T-helper 2 cell treated with Interferon-gamma antibody and Interleukin-4, amounts not matched to agents 100 ng/mL and 5 ng/mL, for 36 hours (primary cell): ENCODE measurements around the gene DVL1. TPM values are rescaled to one million over a fixed set of nuclear protein-coding genes. Genes with fewer than 3 reads are reported as not detected.
"Not testable (repeated sequence)": the region's sequence is repeated elsewhere in the genome, so short reads cannot be mapped to it uniquely, and the experiment has no call there.

Experiments used
- intact Hi-C: fragments of 100-400 bp; cut with micrococcal nuclease; formaldehyde crosslinking; loops from one replicate; pipeline ENCODE4 v1.15.1; 2023
- total RNA-seq: library from RNA; stranded (reverse); gene quantifications from 2 replicates; pipeline ENCODE4 v1.2.3, GENCODE V29; 2022

Gene DVL1
- 31.5 and 35.4 TPM in 2 replicates for total RNA-seq

DNA sequence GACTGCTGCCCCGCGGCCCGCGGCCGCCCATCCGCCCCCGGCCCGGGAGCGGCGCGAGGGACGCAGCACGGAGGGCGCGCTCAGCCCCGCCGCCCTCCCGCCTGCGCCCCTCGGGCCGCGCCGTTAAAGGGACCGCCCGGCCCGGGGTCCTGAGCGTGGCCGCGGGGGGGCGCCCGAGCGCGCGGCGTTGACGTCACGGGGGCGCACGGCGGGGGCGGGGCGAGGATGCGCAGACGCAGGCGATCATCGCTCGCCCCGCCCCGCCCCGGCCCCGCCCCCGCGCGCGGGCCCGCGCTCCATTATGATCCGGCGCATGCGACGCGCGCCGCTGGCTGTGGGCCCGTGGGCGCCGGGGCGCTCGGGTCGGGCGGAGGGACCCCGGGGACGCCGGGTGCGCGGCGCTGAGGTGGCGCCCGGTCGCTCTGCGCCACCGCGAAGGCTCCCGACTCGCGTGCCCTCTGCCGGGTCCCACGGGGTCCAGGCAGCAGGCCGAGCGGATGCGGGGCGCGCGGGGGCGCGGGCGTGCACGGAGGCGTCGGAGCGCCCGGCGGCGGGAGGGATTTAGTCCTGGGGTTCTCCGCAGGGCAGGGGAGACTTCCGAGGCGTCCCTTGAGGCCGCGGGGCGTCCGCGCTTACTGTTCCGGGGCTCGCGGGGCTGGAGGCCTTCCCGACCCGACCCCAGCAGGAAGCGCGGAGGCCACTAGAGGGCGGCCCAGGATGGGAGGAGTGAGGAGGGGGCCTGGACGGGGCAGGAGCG, at the start of gene DVL1:
TSS of gene DVL1 (minus strand) at position 163 of the 757 bp plus-strand sequence. CDS start 353 bp downstream, outside the sequence.
- intact Hi-C loops = loop anchor here (1.0 to 5.0 kb wide), 2 partner anchors 22 to 42 kb away; partner anchors contain the start of genes ACAP3 and PUSL1

DNA sequence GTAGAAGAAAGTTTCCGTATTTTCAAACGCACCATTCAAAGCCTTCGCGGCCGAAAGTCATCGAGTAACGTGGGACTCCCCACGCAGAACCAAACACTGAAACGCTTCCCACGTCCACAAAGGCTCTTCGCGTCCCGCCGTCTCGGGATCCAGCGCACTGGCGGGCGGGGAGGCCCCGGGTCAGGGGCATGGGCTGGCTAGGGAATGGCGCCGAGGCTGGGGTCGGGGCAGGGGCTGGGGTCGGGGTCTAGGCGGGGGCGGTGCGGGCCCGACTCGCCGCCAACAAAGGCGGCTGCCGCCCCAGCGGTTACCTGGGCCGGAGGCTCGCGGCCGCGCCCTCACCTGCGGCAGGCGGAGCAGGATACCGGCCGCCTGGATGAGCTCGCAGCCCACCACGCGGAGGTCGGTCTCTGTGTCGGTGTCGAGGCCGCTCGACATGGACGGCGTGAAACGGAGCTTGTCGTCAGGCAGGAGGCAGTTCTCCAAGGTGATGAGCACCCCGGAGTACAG, 49.5 kb upstream of the DVL1 start:
- intact Hi-C loops = loop anchor here (1.0 to 2.0 kb wide), 3 partner anchors 9 to 42 kb away; partner anchors contain the start of genes AURKAIP1 and MRPL20

DNA sequence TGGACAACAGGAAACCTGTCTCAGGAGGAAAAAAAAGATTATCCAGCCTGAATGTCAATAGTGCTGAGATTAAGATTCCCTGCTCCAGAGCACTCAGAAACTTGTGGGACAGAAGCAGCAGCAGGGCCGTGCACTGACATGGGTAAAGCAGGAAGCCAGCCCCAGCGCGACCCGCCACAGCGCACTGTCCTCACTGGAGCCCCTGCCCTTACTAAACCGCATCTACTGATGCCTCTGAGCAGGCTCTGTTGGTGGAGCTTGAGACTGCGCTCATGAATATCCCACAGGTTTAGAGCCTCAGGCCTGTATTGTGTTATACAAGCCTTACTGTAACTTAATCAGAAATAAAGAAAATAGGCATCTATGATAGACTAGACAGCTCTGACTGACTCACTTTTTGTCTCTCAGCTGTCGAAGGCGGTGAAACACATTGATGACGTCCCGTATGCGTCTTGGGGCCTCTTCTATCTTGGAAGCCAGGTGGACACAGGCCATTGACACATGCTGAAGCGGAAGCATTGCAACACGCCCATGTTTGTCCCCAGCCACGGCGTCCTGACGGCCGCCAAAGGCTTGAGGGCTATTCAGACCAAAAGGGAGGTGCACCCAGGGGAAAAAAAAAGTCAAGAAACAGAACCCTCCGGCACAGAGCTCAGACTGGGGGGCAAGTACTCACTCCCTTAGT, 48.8 kb upstream of the DVL1 start:
- intact Hi-C loops = loop anchor here (2.0 kb wide), 1 partner anchor 43 kb away; no protein-coding TSS in a partner anchor

DNA sequence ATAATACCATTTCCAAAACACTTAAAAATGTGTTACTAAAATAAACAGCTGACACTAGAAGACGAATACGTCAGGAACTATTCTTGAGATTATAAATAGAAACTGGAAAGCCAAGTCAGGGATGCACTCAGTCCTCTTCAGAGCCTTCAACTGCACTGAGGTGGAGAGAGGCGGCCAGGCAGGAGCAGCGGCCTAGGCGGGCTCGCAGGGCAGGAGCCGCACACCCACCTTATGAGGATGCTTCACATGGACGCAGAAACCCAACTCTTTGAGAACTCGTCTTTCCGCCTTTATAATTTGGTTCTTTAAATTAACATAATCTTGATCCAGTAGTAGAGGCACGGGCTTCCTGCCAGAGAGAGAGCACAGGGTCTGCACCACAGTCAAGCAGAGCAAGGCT, 45.9 kb upstream of the DVL1 start:
- intact Hi-C loops = no loop called here

DNA sequence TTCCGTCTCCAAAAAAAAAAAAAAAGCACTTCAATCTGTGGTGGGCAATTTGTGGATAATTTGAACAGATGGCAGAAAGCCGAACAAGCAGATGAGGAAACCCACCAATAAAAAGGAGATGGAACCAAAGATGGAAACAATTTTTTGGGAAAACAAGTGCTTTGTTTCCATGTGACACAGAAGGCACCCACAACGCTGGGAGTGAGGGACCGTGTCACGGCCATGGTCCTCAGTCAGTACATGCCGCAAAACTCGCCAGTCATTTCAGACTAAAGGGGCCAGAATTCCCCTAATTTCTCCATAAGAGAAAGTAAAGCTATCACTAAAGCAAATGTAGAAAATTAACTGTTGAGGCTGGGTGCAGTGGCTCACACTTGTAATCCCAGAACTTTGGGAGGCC, 44.9 kb upstream of the DVL1 start:
- intact Hi-C loops = no loop called here

DNA sequence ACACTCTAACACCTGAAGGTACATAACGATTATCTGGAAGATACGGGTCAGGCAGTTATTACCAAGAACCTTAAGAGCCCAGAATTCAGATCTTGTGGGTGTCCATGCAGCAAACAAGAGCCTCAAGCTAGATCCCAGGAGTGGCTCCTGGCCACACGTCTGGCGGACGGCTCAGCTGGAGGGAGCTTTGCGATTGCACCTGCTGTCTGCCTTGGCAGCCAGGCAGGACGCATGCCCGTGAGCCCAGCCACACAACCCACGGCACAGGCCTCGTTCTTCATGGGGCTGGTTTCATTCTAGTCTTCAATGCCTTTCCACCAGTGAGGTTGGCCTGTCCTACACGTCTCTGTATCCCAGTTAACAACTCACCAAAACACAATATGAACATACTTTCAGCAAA, 44.2 kb upstream of the DVL1 start:
- intact Hi-C loops = no loop called here

DNA sequence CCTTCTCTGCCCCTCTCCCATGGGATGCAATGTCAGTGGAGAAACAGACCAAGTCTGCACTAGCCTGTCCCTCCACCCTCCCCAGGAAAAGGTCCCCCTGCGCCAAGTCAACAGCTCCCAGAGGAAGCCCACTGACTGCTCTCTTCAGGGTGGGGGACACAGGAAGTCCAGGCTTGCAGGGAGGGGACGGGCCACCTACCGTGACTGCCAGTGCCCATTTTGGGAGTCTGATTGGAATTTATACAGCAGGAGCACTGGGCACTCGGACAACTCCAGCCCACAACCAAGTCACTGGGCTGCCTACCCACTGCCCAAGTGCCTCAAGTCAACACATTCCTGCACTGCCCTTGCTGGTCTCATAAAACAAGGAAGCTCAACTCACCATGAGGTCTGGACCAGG, 43.8 kb upstream of the DVL1 start:
- intact Hi-C loops = no loop called here

DNA sequence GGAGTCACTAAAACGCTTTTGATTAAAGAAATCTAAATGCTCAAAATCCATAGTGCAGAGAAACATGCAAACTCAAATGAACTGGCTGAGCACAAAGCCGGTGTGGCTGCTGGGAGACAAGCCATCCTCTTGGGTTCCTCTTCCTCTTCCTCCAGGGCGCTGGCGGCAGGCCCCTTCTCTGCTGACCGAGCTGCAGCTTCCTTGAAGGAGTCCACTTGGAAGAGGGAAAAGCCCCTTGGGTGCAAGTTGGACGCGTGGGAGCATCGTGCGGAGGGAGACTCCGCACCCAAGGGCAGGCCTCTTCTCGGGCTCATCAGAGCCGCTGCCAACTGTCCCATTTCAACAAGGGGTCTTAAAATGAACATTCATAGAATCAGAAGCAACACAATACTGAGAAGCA, 42.0 kb upstream of the DVL1 start:
- intact Hi-C loops = no loop called here

DNA sequence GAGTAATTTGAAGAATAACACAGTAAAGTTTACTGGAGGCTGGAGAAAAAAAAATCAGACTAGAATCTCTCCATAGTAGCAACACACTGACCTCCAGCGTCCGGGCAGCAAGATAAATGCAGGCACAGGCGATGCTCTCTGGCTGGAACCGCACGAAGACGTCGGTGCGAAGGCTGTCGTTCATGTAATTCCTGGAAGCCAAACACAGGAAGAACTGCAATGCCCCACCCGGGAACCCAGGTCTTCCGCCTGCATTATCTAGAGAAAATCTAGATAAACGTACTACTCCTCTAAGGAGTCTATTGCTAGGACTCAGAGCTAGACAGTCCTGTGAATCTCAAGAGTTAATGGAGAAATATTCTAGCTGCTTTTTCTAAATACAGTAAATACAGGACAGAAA, 41.5 kb upstream of the DVL1 start:
- intact Hi-C loops = no loop called here

DNA sequence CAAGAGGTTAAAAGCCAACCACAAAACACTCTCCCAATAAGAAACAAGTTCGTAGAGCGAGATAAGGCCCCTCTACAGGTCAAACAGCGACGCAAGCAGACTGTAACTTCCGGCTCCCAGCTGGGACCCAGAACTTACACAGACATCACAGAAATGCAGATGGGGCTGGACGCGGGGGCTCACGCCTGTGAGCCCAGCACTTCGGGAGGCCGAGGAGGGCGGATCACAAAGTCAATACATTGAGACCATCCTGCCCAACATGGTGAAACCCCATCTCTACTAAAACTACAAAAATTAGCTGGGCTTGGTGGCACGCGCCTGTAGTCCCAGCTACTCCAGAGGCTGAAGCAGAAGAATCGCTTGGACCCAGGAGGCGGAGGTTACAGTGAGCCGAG, 38.9 kb upstream of the DVL1 start:
- intact Hi-C loops = no loop called here

DNA sequence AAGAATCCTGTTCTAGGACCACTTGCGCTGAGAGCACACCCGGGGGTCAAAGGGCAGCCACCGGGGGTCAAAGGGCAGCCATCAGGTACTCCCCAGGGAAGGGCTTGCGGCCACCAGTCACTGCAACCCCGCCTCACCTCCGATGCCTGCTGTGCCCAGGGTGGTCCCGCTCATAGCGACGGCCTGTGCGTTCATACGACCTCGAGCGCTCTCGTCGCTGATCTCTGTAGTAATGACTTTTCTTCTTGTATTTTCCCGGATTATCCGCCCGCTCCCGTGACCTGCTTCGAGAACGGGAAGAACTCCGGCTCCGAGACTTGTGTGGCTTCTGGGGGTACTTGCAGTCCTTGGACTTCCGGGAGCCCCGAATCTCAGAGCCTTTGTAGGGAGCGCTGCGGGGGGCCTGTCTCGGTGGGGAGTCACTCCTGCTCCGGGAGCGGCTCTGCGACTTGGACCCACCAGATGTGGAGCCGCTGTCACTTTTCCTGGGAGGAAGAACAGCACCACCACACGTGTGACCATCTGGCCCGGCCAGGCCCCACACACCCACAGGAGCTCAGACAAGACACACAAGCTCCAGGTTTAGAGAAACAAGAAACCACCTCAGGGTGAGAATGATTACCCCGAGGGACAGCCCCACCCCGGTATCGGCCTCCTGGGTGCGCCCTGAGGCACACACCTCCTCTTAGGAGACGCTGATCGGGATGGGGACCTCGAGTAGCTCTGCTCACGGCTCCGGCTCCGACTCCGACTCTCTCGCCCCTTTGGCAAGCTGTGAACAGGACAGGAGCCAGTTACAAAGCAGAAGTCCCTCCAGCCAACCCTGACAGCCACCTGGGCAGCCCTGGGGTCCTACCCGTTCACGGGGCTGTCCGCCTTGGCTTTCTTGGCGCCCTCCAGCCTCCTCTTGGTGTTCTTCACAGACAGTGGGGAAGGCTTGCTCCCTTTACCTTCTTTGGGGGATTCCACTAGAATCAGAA, 38.2 kb upstream of the DVL1 start:
- intact Hi-C loops = no loop called here

DNA sequence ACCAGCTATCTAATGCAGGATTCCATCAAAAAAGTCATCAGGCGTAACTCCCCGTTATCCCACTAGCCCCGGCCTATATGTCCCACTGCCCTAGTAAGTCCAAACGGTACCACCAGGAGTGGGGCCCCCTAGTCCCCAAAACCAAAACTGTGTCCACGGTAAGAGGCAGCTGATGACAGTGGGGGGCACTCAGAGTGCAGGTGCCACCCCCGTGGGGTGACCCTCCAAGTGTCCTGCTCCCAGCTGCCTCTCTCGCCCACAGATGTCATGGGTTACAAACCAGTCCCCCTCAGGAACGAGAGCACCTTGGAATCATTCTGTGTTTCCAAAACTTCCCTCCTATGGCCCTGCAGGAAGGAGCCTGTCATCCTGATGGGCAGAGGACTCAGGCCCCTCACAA, 36.7 kb upstream of the DVL1 start:
- intact Hi-C loops = no loop called here

DNA sequence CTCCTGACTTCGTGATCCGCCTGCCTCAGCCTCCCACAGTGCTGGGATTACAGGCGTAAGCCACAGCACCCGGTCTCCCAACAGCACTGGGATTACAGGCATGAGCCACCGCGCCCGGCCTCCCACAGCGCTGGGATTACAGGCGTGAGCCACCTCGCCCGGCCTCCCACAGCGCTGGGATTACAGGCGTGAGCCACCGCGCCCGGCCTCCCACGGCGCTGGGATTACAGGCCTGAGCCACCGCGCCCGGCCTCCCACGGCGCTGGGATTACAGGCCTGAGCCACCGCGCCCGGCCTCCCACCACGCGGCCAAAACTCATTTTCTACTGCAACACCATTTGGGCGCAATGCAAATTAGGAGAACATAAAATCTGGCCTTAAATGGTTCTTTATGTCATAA, 36.1 kb upstream of the DVL1 start:
- intact Hi-C loops = not testable (repeated sequence)

DNA sequence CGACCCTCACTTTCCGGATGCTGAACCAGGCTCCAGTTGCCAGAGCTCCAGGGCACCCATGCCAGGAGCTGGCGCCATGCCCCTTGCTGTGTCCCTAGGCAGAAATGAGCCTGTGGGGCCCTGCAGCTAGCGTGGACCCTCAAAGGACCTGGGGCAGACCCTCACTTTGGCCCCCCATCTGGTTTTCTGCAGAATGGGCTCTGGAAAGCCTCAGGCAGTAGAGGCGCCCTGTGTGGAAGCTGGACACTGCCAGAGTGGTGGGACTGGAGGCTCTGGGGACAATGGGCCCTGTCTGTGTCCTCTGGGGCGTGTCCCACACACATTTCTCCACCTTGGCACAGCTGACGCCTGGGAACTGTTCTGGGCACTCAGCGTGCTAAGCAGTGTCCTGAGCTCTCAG, 32.1 kb upstream of the DVL1 start:
- intact Hi-C loops = no loop called here

DNA sequence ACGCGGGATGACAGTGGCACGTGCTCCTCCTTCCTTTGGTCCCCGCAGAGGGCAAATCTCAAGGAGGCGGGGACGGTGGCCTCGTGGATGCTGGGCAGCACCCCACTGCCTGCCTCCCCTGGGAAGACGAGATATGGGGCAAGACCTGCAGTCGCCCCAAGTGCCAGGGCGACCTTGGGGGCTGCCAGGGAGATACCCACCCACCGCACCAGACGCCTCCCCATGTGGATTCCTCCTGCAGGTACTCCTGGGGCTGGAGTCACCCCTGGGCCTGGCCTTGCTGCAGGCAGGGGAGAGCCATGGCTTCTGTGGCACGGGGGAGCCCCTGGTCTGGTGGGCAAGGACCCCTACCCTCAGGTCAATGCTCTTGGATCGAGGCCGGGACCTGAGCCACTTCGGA, 31.6 kb upstream of the DVL1 start:
- intact Hi-C loops = no loop called here

DNA sequence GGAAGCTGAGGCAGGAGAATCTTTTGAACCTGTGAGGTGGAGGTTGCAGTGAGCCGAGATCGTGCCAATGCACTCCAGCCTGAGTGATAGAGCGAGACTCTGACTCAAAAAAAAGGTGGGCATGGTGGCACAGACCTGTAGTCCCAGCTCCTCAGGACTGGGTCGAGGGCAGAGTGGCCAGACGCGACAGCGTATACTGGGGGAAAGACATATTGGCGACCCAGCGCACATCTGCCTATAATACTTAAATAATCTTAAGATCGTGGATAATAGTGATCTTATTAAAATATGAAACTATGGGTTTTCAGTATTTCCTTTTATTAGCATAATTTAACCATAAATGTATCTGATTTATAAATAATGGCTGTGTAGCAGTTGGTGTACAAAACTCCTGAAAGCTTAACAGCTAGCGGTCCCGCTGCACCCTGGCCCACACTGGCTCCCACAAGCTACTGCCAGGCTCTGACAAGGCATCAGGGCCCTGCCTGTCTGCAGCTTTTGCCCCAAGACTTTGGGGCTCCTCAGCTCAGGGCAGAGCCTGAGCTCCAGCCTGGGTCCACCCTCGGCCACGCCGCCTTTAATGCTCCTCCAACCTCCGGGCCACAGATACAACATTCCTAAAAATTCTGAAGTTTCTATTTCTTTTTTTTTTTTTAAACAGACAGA, 28.5 kb upstream of the DVL1 start:
- intact Hi-C loops = loop anchor here (10.0 kb wide), 1 partner anchor 73 kb away; the partner anchor contains the start of genes ACAP3 and PUSL1

DNA sequence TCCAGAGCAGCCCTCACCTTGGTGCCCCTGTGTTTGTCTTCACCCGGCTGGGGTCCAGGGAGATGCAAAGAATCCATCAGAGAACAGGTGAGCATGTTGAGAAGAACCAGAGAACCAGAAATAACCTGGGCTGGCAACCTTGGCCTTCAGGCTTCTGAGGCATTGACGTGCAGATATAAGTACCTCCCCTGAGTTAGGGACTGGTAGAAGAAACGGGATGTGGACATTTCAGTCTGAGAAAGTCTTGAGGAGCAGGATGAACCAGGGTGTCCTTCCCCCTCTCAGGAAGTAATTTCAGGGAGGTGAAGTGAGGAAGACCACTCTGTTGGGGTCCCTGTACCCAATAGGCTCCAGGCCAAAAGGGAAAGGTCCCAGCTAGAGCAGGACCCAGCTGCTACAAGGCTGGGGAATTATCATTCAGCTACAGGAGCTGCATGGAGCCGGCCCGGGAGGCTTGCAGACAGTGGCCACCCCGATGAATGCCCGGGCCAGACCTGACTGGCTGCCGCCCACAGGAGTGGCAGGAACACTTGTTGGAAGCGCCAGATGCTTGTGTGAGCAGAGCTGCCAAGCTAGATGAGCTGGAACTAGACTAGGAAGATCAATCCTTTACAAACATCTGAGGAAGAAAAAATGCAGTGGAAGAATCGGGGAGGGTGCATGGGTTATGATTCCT, 27.5 kb upstream of the DVL1 start:
- intact Hi-C loops = loop anchor here (10.0 kb wide), 1 partner anchor 72 kb away; the partner anchor contains the start of genes ACAP3 and PUSL1

DNA sequence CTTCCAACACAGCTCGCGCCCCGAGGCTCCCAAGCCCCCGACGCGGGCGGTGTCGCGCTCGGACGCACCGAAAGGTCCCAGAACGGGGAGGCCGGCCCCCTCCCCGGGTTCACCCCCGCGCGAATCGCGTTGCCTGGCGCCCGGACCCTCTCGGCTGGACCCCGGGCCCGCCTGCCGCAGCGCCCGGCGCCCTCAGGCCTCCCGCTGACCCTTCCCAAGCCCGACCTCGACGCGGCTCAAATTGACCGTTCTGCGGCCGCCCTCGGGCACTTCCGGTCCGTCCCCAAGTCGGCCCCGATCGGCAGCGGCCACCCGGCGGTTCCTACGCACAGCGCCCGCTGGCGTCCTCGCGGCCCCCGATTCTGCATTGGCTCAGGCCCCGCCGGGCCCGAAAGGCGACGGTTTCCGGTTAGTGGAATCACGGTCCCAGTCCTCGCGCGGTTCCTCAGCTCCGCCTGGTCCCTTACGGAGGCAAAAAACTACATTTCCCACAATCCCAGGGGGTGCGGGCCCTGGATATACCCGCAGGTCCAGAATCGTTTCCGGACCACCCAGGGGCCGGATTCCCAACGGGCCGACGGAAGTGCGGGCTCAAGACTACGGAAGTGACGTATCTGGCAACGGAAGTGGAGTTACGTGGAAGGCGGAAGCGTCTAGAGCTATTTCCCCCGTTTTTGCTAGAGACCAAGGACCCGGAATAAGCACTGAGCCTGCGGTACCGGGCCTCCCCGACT, 25.9 kb upstream of the DVL1 start, which contains the start of gene AURKAIP1:
TSS of gene AURKAIP1 (minus strand) at position 279 of the 734 bp plus-strand sequence. CDS start 451 bp downstream, outside the sequence.
- intact Hi-C loops = loop anchor here (1.0 to 10.0 kb wide), 5 partner anchors 24 to 259 kb away; partner anchors contain the start of genes ACAP3, ATAD3B, C1orf159 and CCNL2

DNA sequence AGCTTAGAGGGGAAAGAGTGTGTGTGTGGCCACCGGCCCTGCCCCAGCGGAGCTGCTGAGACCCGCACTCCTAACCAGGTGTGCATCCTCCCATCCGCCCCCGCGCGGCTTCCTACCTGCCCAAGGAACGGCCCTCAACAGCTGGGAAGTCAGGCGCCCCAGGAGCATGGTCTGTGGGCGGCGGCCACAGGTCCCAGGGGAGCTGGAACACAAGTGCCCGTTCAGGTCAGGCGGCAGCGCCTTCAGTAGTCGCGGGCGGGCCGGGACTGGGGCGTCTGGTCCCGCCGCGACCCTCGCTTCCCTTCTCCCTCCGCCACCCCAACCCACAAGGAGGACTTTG, 25.3 kb upstream of the DVL1 start:
- intact Hi-C loops = loop anchor here (2.0 to 10.0 kb wide), 2 partner anchors 32 to 70 kb away; partner anchors contain the start of genes ACAP3, MRPL20 and PUSL1
